Measurements from ENCODE around the gene SPOP.

The SPOP gene

DNA sequence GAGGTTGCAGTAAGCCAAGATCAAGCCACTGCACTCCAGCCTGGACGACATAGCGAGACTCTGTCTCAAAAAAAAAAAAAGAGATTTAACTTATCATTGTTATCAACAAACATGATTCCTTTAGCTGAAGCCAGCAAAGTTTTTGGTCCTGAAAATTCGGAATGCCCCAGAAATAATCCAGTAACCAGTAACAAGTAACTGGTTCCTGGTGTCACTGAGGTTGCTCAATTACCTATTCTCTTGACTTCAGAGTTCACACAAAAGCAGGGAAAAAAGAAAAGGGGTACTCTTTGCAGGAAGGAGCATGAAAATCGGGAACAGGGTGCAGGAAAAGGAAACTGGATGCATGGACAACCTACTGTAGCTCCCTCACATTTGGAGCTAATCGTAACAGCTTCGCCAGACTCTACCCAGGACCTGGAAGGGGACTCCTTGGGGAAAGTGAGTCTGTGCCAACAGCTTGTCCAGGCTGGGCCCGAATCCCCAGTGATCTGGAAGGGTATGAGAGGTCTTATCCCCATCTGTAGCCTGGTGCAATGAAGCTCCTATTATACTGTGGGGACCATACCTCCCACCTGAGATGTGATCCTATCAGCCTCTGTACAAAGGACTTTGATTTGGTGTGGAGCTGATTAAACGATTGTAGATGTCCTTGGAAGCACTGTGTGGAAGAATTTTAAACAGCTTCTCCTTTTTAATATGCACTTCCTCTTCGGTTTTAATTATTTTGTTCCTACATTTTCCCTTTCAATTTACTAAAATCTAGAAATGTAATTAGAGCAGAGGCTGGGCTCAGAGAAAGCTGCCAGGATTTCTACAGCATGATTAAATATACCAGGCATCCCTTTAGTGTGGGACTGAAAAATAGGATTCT lies 3.4 kb upstream of the SPOP start:
- no peak overlapping the region for H3K27ac ChIP-seq
- no peak for TF ChIP-seq CTCF (conservative IDR thresholded peaks at IDR 0.05)

- no peak for TF ChIP-seq CTCF (conservative IDR thresholded peaks at IDR 0.05)
- no peak overlapping the region for H3K27ac ChIP-seq
Measured at GRCh38 chr17:49680314-49680713, 2.4 kb upstream of the SPOP start.

GRCh38 chr17:49677134-49677932 lies 564 bp downstream of the SPOP start:
- H3K27ac ChIP-seq, result peak overlapping the region; percentile 97

DNA sequence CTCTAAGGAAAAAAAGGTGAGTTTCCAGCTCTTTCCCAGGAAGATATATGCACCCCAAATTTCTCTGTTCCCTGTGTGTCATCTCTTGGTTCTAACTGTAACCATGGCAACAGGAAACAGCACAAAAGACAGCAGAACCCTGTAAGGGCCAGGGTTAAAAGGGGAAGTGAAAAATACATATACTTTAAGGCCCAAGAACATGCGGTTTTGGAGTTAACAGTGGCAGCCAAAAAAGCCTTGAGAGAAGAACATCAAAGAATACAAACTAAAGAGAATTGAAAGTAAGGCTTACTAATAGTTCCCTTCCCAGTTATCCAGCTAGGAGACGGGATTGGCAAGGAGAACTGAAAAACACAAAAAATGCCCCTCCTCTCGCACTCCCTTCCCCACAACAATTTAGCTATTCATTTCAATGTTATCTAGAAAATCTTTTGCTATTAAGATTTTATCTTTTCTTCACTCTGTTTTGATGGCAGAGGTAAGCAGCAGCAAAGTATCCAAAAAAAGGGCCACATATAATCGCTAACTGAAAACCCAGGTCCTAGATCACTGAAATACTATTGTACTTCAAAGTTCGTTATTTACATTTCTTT lies 1.5 kb downstream of the SPOP start:
- TF ChIP-seq CTCF (conservative IDR thresholded peaks at IDR 0.05), result no peak
- H3K27ac ChIP-seq, result peak overlapping the region; percentile 97

More at GRCh38 chr17:49677134-49677932, 564 bp downstream of the SPOP start:
- no peak for TF ChIP-seq CTCF (conservative IDR thresholded peaks at IDR 0.05)

DNA sequence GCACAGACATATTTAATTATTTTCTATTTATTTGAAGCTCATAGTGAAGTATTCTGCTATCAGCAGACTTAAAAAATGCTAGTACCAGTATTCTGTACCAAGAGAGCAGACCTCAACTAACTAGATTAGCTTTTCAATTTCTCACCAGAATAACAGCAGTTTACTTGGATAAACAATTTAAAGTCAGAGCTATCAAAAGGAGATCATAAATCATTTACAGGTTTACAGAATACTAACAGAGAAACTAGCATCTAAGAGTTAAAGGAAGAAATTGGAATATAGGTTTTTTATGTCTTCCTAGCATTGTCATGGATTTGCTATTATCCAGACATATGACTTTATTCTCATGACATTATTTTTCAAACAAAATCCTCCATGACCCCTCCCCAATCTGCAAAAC lies 3.4 kb downstream of the SPOP start:
- TF ChIP-seq CTCF (conservative IDR thresholded peaks at IDR 0.05), result no peak
- peak overlapping the region; percentile 97 for H3K27ac ChIP-seq

DNA sequence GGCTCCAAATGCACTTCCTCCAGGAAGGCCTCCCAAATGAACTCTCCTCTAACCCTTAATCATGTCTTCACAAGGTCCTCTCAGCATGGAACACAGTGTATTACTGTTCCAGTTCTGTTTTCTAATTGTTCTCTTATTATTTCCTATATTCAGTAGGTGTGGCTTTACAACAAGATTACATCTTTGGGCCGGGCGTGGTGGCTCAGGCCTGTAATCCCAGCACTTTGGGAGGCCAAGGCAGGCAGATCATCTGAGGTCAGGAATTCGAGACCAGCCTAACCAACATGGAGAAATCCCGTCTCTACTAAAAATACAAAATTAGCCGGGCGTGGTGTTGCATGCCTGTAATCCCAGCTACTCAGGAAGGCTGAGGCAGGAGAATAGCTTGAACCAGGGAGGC lies 4.2 kb downstream of the SPOP start:
- H3K27ac ChIP-seq, result peak overlapping the region; percentile 97; the same call in 1 of the 2 replicates

GRCh38 chr17:49670641-49671040 lies 7.3 kb downstream of the SPOP start:
- peak overlapping the region; percentile 40 for H3K27ac ChIP-seq
- no peak for TF ChIP-seq CTCF (conservative IDR thresholded peaks at IDR 0.05)

Data from VCaP (cell line).